ENCODE results near the gene MAP2K3. TPM values are rescaled to one million over a fixed set of nuclear protein-coding genes. Genes with fewer than 3 reads are reported as not detected.

Gene MAP2K3
- total and polyA plus RNA-seq, 2 of the 8 experiments (the other 6 are each of a cell fraction or from before 2014, with no cell fraction given): 16.9 to 33.5 TPM

DNA sequence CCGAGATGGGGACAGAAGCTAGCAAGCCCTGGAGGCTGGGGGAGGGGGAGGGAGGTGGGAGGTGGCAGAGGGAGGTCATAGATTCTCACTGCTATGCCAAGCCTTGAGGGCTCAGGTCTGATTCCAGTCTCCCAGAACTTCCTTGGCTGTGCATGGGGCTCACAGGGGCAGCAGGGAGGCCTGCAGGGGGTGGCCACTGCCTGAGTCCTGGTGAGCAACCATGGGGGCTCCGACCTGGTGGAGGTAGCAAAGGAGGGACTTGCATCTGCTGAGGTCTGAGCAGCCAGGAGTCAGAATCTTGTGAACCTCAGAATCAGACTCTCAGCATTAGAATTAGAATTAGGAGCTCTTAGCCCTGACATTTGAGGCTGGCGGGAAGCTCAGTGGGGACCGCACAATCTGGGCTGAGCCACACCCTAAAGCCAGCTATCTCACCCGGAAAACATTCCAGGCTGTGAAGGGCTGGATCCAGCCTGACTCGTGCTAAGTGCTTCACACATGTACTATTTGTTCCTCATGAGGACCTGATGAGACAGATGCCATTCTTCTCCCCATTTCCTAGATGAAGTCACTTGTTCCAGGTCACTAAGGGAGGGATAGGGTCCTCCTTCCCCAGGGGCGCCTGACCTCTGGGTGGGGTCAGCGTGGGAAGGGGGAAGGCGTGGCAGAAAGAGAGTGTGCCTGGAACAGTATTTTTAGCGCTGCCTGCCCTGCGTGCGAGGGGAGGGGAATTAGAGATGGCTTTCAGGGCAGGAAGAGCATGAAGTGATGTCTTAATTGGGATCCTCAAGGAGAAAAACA lies 74.4 kb downstream of the MAP2K3 start:
- Histone ChIP-seq H3K79me2 (ENCODE audit: control insufficient read depth in 1 of 2, insufficient read depth in 2 of 2, low read length in 2 of 2) (no peaks in the 10 kb centered on the region), H2BK15ac (ENCODE audit: low read length) (no peak overlapping the region), H3K4ac (replicated peaks; ENCODE audit: insufficient read length, low read depth, low read length) (no peak overlapping the region), H4K5ac (ENCODE audit: insufficient read length, low read depth, low read length) (no peak overlapping the region), H4K8ac (ENCODE audit: extremely low read depth, insufficient read depth, low read length) (no peak overlapping the region; the same call in 1 of the 2 replicates), H4K91ac (replicated peaks; ENCODE audit: insufficient read length, low read length) (no peak overlapping the region), H2AFZ (ENCODE audit: low read length) (no peak overlapping the region), H3K27ac (ENCODE audit: low read depth, low read length) (no peak overlapping the region), H3K23me2 (ENCODE audit: low read depth, low read length) (peaks cover 22% of the 10 kb centered on the region; the same call in 1 of the 2 replicates), H2BK20ac (ENCODE audit: low read length) (peak overlapping the region; percentile 37; the same call in 1 of the 2 replicates), H3K14ac (ENCODE audit: insufficient read length) (no peak overlapping the region), H3K56ac (replicated peaks; ENCODE audit: insufficient read length, low read depth, low read length) (no peak overlapping the region), H3K79me1 (ENCODE audit: low read depth, low read length) (no peaks in the 10 kb centered on the region; the same call in 1 of the 2 replicates), H3K18ac (ENCODE audit: extremely low read depth, low read length) (no peak overlapping the region), H2BK5ac (ENCODE audit: low read depth, low read length) (no peak overlapping the region), H2AK5ac (ENCODE audit: low read depth, low read length) (no peak overlapping the region), H3K4me1 (replicated peaks in 1 of 4; ENCODE audit: control insufficient read depth in 3 of 4, insufficient read depth in 4 of 4, low read length in 3 of 4) (peaks cover 0 to 19% (median 6%) of the 10 kb centered on the region in 4 experiments; a peak in 6 of 7 replicates), H2BK12ac (ENCODE audit: low read depth, low read length) (0 out of 2 replicates have a peak overlapping the region, but pooled peaks have one; percentile 39), H3K9ac (replicated peaks in 1 of 4; ENCODE audit: extremely low read depth in 1 of 4, low read depth in 3 of 4, low read length in 3 of 4) (no peak overlapping the region), H2BK120ac (replicated peaks; ENCODE audit: low read depth, low read length) (no peak overlapping the region), H3K23ac (ENCODE audit: insufficient read length) (no peak overlapping the region), H3K9me3 (ENCODE audit: insufficient read depth in 2 of 2, low read depth in 1 of 2, low read length in 1 of 2) (no peaks in the 10 kb centered on the region), H4K20me1 (replicated peaks in 1 of 2; ENCODE audit: control insufficient read depth in 1 of 2, insufficient read depth in 2 of 2, low read length in 2 of 2) (peaks cover 0 to 4% of the 10 kb centered on the region in 2 experiments), H3K4me2 (ENCODE audit: insufficient read depth in 1 of 2, low read depth in 2 of 2, low read length in 2 of 2) (no peak overlapping the region), H3K36me3 (ENCODE audit: control insufficient read depth in 2 of 4, insufficient read depth in 4 of 4, low read length in 3 of 4) (no peaks in the 10 kb centered on the region), H3K27me3 (replicated peaks in 1 of 4; ENCODE audit: control insufficient read depth in 3 of 4, extremely low read depth in 1 of 4, insufficient read depth in 3 of 4, low read length in 3 of 4) (no peaks in the 10 kb centered on the region; a peak in 3 of 7 replicates), H3K4me3 (ENCODE audit: extremely low read depth in 1 of 4, insufficient read depth in 2 of 4, low read depth in 3 of 4, low read length in 4 of 4) (no peak overlapping the region)
- CTCF ChIA-PET (ENCODE audit: partially characterized antibody): interaction anchor here (0.8 to 1.7 kb wide), 5 partner anchors 12 to 74 kb away, joined by 3 to 4 read pairs (median 3); no protein-coding TSS in a partner anchor
- POLR2A ChIA-PET (ENCODE audit: partially characterized antibody): interaction anchor here (0.7 to 1.3 kb wide), 3 partner anchors 11 to 46 kb away, joined by 3 to 5 read pairs (median 3); partner anchors contain the start of gene KCNJ12
- WGBS, 2 experiments (ENCODE audit: extremely low coverage in 1 of 2, insufficient coverage in 1 of 2, insufficient read length in 1 of 2, insufficient replicate concordance in 2 of 2, low coverage in 1 of 2, low lambda C conversion rate in 2 of 2, missing lambda C conversion rate in 1 of 2): 82% methylated on average over 12 of the region's 12 CpGs; no CpG with 5 or more reads in 1 of the 2 experiments
- DNase-seq (ENCODE audit: low read depth in 1 of 2, low spot score in 2 of 2) (no peak), FAIRE-seq (no peak)
- TF ChIP-seq KDM5A (IDR thresholded peaks at IDR 0.05; ENCODE audit: low read length): no peak
- TF ChIP-seq EZH2 (IDR thresholded peaks at IDR 0.05; ENCODE audit: low read depth, low read length, severe bottlenecking): no peak
- TF ChIP-seq CHD2 (IDR thresholded peaks at IDR 0.05; ENCODE audit: low read length): no peak
- no peak for TF ChIP-seq PHF8 (conservative IDR thresholded peaks at IDR 0.05; ENCODE audit: low read depth, low read length)
- TF ChIP-seq POLR2AphosphoS5 (IDR thresholded peaks at IDR 0.05; ENCODE audit: low read depth, low read length): no peak
- TF ChIP-seq TCF12 (IDR thresholded peaks at IDR 0.05; ENCODE audit: low read depth, low read length): no peak
- no peak for TF ChIP-seq POLR2A (IDR thresholded peaks at IDR 0.05; ENCODE audit: control extremely low read depth in 1 of 2, low read depth in 2 of 2, low read length in 2 of 2)
- no peak for TF ChIP-seq NANOG (IDR thresholded peaks at IDR 0.05; ENCODE audit: insufficient read depth, low read depth, low read length, poor library complexity, severe bottlenecking)
- TF ChIP-seq JUND (IDR thresholded peaks at IDR 0.05; ENCODE audit: low read length): no peak
- no peak for TF ChIP-seq TAF1 (IDR thresholded peaks at IDR 0.05; ENCODE audit: low read depth, low read length)
- no peak for TF ChIP-seq ASH2L (IDR thresholded peaks at IDR 0.05; ENCODE audit: low read length)
- TF ChIP-seq SIN3A (conservative IDR thresholded peaks at IDR 0.05 in 1 of 2, IDR thresholded peaks at IDR 0.05 in 1 of 2; ENCODE audit: low read depth in 1 of 2, low read length in 2 of 2): no peak
- no peak for TF ChIP-seq RBBP5 (IDR thresholded peaks at IDR 0.05; ENCODE audit: borderline replicate concordance, low read depth, low read length)
